PC-3 (cell line): Measurements from ENCODE around the gene GADL1.

ENCODE experiments used
- EZH2 ChIP-seq: fragments of 300-600 bp; sonication (generic); IDR thresholded peaks from one replicate; pipeline ENCODE4 v1.6.1; 2017; ENCODE audit warnings: antibody characterized with exemption, mild to moderate bottlenecking, low read length; ENCODE audit not compliant: unreplicated experiment
- EZH2phosphoT487 ChIP-seq: fragments of 300-600 bp; sonication (generic); IDR thresholded peaks from 2 replicates; pipeline ENCODE4 v1.6.1; 2018; ENCODE audit warnings: mild to moderate bottlenecking, antibody characterized with exemption, low read length, borderline replicate concordance
- TF ChIP-seq, protein P1 (sequence below): fragments of 300-600 bp; sonication (generic); conservative IDR thresholded peaks from 2 replicates; pipeline ENCODE4 v1.5.1; 2017; ENCODE audit warnings: antibody characterized with exemption, low read depth, mild to moderate bottlenecking, low read length

- TF ChIP-seq, protein P1, sequence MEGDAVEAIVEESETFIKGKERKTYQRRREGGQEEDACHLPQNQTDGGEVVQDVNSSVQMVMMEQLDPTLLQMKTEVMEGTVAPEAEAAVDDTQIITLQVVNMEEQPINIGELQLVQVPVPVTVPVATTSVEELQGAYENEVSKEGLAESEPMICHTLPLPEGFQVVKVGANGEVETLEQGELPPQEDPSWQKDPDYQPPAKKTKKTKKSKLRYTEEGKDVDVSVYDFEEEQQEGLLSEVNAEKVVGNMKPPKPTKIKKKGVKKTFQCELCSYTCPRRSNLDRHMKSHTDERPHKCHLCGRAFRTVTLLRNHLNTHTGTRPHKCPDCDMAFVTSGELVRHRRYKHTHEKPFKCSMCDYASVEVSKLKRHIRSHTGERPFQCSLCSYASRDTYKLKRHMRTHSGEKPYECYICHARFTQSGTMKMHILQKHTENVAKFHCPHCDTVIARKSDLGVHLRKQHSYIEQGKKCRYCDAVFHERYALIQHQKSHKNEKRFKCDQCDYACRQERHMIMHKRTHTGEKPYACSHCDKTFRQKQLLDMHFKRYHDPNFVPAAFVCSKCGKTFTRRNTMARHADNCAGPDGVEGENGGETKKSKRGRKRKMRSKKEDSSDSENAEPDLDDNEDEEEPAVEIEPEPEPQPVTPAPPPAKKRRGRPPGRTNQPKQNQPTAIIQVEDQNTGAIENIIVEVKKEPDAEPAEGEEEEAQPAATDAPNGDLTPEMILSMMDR = no peak
- TF ChIP-seq EZH2 = no peak
- no peak for TF ChIP-seq EZH2phosphoT487
These were observed 186.0 kb downstream of the GADL1 start for GRCh38 chr3:30708472-30708871.
